Endothelial cell of umbilical vein (primary cell): ENCODE measurements around the gene ITIH4. TPM values are rescaled to one million over a fixed set of nuclear protein-coding genes. Genes with fewer than 3 reads are reported as not detected.

Experiments
- BruUV-seq: library from RNA; stranded (reverse); fragments of 400-500 nt; replicated peaks from 2 replicates; lab custom pipeline; 2021; lab: Mats Ljungman, UMichigan
- CTCF ChIA-PET: fragments of 300-600, 350-600 bp; sonication (Branson Sonifier 250); formaldehyde crosslinking; loops from one replicate; lab custom pipeline; 2021; ENCODE audit warnings: antibody characterized with exemption, inconsistent platforms; lab: Charles Lee
- POLR2A ChIA-PET: fragments of 300-600, 350-600 bp; sonication (Branson Sonifier 250); formaldehyde crosslinking; loops from one replicate; lab custom pipeline; 2021; ENCODE audit warnings: antibody characterized with exemption, inconsistent platforms; lab: Charles Lee
- DNase-seq: peaks from one replicate; pipeline ENCODE4 v3.0.0-alpha.2; 2011; ENCODE audit warnings: low read depth, low spot score
- FAIRE-seq: peaks from 2 replicates; lab custom pipeline; 2011; peaks lifted over from hg19 to GRCh38; lab: Jason Lieb, UNC
- H2AFZ ChIP-seq: 2 replicates; pipeline ENCODE4 v1.6.0; 2012; ENCODE audit warnings: low read depth, low read length, control low read depth, inconsistent platforms
- H3K27ac ChIP-seq: 2 replicates; pipeline ENCODE4 v1.5.1; 2011; ENCODE audit warnings: low read depth, mild to moderate bottlenecking, control low read depth, low read length, moderate library complexity; ENCODE audit not compliant: insufficient read depth
- H3K27me3 ChIP-seq, 2 experiments: 2 replicates each; pipeline versions ENCODE4 v1.6.0 to v1.6.1; 2011; ENCODE audit warnings: low read length in 2 of 2, mixed read lengths in 1 of 2; ENCODE audit not compliant: control insufficient read depth in 2 of 2, insufficient read depth in 2 of 2
- H3K36me3 ChIP-seq, 2 experiments: 2 replicates in 1 of 2; 3 replicates in 1 of 2; pipeline ENCODE4 v1.5.1; 2011; ENCODE audit warnings: low read length in 2 of 2, mild to moderate bottlenecking in 1 of 2, moderate library complexity in 1 of 2; ENCODE audit not compliant: control insufficient read depth in 2 of 2, insufficient read depth in 2 of 2; ENCODE audit errors: extremely low read depth in 1 of 2
- H3K4me1 ChIP-seq: 3 replicates; pipeline ENCODE4 v1.5.1; 2011; ENCODE audit warnings: mild to moderate bottlenecking, low read length; ENCODE audit not compliant: control insufficient read depth, insufficient read depth; ENCODE audit errors: extremely low read depth
- H3K4me2 ChIP-seq: 2 replicates; pipeline ENCODE4 v1.6.1; 2011; ENCODE audit warnings: low read length, control low read depth, mixed read lengths; ENCODE audit not compliant: insufficient read depth
- H3K4me3 ChIP-seq, 3 experiments: fragments of 200-600 bp in 1 of 3; sonication (generic), shearing (Covaris generic) in 1 of 3; replicated peaks in 1 of 3; 2 replicates each; pipeline ENCODE4 v1.5.1; 2011 to 2016; ENCODE audit warnings: control low read depth in 3 of 3, low read length in 3 of 3, mild to moderate bottlenecking in 2 of 3, inconsistent platforms in 1 of 3, low read depth in 1 of 3, moderate library complexity in 1 of 3; ENCODE audit not compliant: insufficient read depth in 1 of 3
- H3K79me2 ChIP-seq: 2 replicates; pipeline ENCODE4 v1.6.0; 2012; ENCODE audit warnings: low read length, inconsistent platforms; ENCODE audit not compliant: control insufficient read depth, insufficient read depth
- H3K9ac ChIP-seq: replicated peaks from 2 replicates; pipeline ENCODE3; 2011; ENCODE audit warnings: low read length, control low read depth; ENCODE audit not compliant: insufficient read depth; ENCODE audit errors: extremely low read depth
- H3K9me1 ChIP-seq: replicated peaks from 3 replicates; pipeline ENCODE4 v1.6.0; 2011; ENCODE audit warnings: mild to moderate bottlenecking, low read length; ENCODE audit not compliant: control insufficient read depth, insufficient read depth; ENCODE audit errors: extremely low read depth
- H3K9me3 ChIP-seq: replicated peaks from 2 replicates; pipeline ENCODE4 v1.5.1; 2012; ENCODE audit warnings: low read length, inconsistent platforms; ENCODE audit not compliant: control insufficient read depth, insufficient read depth
- H4K20me1 ChIP-seq: replicated peaks from 2 replicates; pipeline ENCODE3; 2011; ENCODE audit warnings: mild to moderate bottlenecking, low read length; ENCODE audit not compliant: control insufficient read depth, insufficient read depth; ENCODE audit errors: extremely low read depth
- CTCF ChIP-seq, 2 donors: IDR thresholded peaks; 1 replicate in 1 of 2; 2 replicates in 1 of 2; pipeline ENCODE4 v1.5.1; 2011; ENCODE audit warnings: low read length in 2 of 2, mild to moderate bottlenecking in 2 of 2, moderate library complexity in 2 of 2, control low read depth in 1 of 2, inconsistent platforms in 1 of 2, low read depth in 1 of 2; ENCODE audit not compliant: insufficient read depth in 1 of 2; ENCODE audit errors: extremely low read depth in 1 of 2
- EZH2 ChIP-seq: IDR thresholded peaks from 2 replicates; pipeline ENCODE4 v1.6.1; 2012; ENCODE audit warnings: borderline replicate concordance, low read depth, mild to moderate bottlenecking, moderate library complexity, low read length, inconsistent platforms; ENCODE audit not compliant: severe bottlenecking
- FOS ChIP-seq: IDR thresholded peaks from 2 replicates; pipeline ENCODE4 v1.6.1; 2011; ENCODE audit warnings: mild to moderate bottlenecking, low read length, moderate library complexity, borderline replicate concordance; ENCODE audit not compliant: insufficient read depth
- GATA2 ChIP-seq: IDR thresholded peaks from 2 replicates; pipeline ENCODE4 v1.7.0; 2011; ENCODE audit warnings: low read depth, mild to moderate bottlenecking, moderate library complexity, mixed read lengths, low read length; ENCODE audit not compliant: insufficient read length, insufficient read depth
- JUN ChIP-seq: IDR thresholded peaks from 2 replicates; pipeline ENCODE4 v1.6.1; 2011; ENCODE audit warnings: borderline replicate concordance, low read depth; ENCODE audit not compliant: insufficient read length, insufficient read depth
- MYC ChIP-seq: IDR thresholded peaks from one replicate; pipeline ENCODE4 v1.6.1; 2011; ENCODE audit warnings: mild to moderate bottlenecking, low read depth, low read length
- POLR2A ChIP-seq: IDR thresholded peaks from 2 replicates; pipeline ENCODE4 v1.6.1; 2012; ENCODE audit warnings: low read depth, mild to moderate bottlenecking, control low read depth, low read length
- POLR2AphosphoS5 ChIP-seq: IDR thresholded peaks from 2 replicates; pipeline ENCODE4 v1.6.1; 2012; ENCODE audit warnings: low read depth, mild to moderate bottlenecking, control low read depth, low read length, moderate library complexity; ENCODE audit not compliant: insufficient read depth
- dilution Hi-C: fragments of 300-500 bp; cut with MboI; formaldehyde crosslinking; loops from one replicate; pipeline ENCODE4 v1.15.0; 2019; ENCODE audit warnings: low sequenced_read_pairs; ENCODE audit not compliant: extremely low pct_ligation_motif_present
- intact Hi-C: fragments of 100-400 bp; cut with micrococcal nuclease; formaldehyde crosslinking; loops from one replicate; pipeline ENCODE4 v1.10.0; 2022
- polyA plus RNA-seq, 4 experiments: library from polyadenylated mRNA; depleted of rRNA in 3 of 4; stranded (reverse) in 3 of 4; unstranded in 1 of 4; fragments of >200 nt; gene quantifications; 2 replicates each; pipeline versions ENCODE4 v1.2.1 to v1.2.3, GENCODE V29; 2011 to 2012; ENCODE audit warnings: missing spikeins in 1 of 4
- total RNA-seq: library from RNA; stranded (reverse); gene quantifications from 2 replicates; pipeline ENCODE4 v1.2.3, GENCODE V29; 2021
- TF ChIP-seq, protein P1 (sequence below): IDR thresholded peaks from 2 replicates; pipeline ENCODE4 v1.6.1; 2011; ENCODE audit not compliant: insufficient read depth, insufficient read length

Gene ITIH4
- total and polyA plus RNA-seq, 2 donors (not counting 3 experiments of a cell fraction or from before 2014, with no cell fraction given): 0.17 to 2.4 TPM

DNA sequence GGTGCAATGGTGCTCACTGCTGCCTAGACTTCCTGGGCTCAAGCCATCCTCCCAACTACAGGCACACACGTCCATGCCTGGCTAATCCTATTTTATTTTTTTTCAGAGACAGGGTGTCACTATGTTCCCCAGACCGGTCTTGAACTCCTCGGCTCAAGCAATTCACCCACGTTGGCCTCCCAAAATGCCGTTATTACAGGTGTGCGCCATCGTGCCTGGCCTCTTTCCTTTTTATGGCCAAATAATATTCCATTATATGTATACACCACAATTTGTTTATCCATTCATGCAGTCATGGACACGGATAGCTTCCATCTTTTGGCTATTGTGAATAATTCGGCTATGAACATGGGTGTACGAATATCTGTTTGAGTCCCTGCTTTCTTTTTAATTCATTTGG lies 58.8 kb downstream of the ITIH4 start:
- H3K36me3 ChIP-seq: peaks cover 0 to 3% of the 10 kb centered on the region in 2 experiments
- peak overlapping the region; percentile 91 for H2AFZ ChIP-seq
- POLR2A ChIA-PET: no interaction called here
- H3K4me3 ChIP-seq: no peak overlapping the region
- no TSS peak for BruUV-seq
- no peaks in the 10 kb centered on the region for H3K9me3 ChIP-seq
- H3K9ac ChIP-seq: no peak overlapping the region
- no peaks in the 10 kb centered on the region for H4K20me1 ChIP-seq
- no peaks in the 10 kb centered on the region for H3K27me3 ChIP-seq
- CTCF ChIA-PET: interaction anchor here (1.6 kb wide), 1 partner anchor 49 kb away, joined by 11 read pairs; no protein-coding TSS in a partner anchor
- intact Hi-C loops: no loop called here
- H3K9me1 ChIP-seq: no peaks in the 10 kb centered on the region
- peaks cover 13% of the 10 kb centered on the region for H3K79me2 ChIP-seq
- dilution Hi-C loops: no loop called here
- TF ChIP-seq FOS (no peak), MYC (no peak), POLR2A (no peak), CTCF (IDR thresholded peaks at IDR 0.05; ENCODE audit: extremely low read depth in 1 of 2, insufficient read depth in 1 of 2, low read depth in 1 of 2, low read length in 2 of 2) (no peak), GATA2 (no peak), JUN (no peak), EZH2 (no peak), POLR2AphosphoS5 (no peak)
- TF ChIP-seq, protein P1, sequence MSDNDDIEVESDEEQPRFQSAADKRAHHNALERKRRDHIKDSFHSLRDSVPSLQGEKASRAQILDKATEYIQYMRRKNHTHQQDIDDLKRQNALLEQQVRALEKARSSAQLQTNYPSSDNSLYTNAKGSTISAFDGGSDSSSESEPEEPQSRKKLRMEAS: no peak
- H3K4me2 ChIP-seq: no peak overlapping the region
- DNase-seq: no peak
- no peak overlapping the region for H3K27ac ChIP-seq
- H3K4me1 ChIP-seq: peaks cover 12% of the 10 kb centered on the region
- no peak for FAIRE-seq
